NAMALWA (cell line): ENCODE data around the gene LSM10.

Source experiments
- DNase-seq: peaks from one replicate; pipeline ENCODE4 v3.0.0-alpha.2; 2015; ENCODE audit warnings: low spot score

The LSM10 gene

GRCh38 chr1:36408479-36408878 lies 10.8 kb upstream of the LSM10 start:
- no peak for DNase-seq

DNA sequence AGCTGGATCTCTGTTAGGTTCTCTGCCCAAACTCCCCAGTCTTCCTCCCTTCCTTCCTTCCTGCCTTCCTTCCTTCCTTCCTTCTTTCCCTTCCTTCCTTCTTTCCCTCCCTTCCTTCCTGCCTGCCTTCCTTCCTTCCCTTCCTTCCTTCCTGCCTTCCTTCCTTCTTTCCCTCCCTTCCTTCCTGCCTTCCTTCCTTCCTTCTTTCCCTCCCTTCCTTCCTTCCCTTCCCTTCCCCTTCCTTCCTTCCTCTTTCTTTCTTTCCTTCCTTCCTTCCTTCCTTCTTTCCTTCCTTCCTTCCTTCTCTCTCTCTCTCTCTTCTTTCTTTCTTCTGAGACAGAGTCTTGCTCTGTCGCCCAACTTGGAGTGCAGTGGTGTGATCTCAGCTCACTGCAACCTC lies 8.7 kb upstream of the LSM10 start:
- no peak for DNase-seq

DNA sequence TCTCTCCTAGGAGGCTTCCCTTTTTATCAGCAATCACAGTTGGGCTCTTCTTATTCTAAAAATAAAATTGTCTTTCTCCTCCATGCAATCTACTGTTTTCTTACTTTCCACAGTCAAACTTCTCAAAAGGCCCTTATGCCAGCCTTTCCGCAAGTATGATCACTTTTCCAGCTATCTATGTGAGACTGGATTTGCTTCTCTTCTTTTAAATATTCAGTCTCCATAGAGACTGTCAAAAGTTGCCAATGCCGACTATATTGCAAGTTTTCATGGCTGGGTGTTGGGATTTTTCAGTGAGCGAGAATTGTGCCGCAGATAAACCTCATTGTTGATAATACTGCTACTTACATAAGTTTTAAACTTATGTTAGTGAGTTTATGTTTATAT lies 4.8 kb upstream of the LSM10 start:
- no peak for DNase-seq

DNA sequence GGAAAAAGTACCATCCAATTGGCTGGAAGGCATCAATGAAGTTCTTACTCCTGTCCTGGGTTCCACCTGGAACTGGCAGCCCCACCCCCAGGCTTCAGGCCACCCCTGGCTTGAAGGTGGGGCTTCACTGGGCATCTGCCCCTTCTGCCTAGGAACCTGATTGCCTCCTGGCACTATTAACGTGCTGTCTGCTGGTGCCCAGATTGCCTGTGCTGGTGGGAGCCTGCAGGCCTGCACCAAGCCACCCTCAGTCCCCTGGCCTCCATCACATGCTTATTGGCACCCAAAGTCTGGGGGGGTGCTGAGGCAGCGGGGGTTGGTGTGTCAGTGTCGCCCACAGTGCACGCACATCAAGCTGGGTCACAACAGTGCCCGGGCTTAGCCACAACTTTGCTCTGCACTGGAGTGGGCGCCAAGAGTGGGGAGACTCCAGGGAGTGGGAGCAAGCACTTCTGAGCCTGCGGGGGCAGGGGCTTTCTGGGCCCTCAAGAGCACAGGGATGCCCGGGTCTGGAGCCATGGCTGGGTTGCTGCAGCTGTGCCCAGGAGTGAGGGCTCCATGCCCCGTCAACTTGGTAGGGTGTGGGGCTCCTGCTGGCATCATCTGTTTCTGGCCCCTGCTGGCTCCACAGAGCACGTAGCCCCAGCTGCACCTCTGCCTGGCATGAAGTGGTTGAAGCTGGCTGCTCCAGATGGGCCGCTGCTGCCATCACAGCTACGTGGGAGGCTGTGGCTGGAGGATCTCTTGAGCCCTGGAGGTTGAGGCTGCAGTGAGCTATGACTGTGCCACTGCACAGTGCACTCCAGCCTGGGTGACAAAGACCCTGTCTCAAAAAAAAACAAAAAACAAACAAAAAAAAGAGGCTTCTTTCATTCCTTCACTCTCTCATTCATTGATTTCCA lies 4.1 kb upstream of the LSM10 start:
- DNase-seq = no peak

DNA sequence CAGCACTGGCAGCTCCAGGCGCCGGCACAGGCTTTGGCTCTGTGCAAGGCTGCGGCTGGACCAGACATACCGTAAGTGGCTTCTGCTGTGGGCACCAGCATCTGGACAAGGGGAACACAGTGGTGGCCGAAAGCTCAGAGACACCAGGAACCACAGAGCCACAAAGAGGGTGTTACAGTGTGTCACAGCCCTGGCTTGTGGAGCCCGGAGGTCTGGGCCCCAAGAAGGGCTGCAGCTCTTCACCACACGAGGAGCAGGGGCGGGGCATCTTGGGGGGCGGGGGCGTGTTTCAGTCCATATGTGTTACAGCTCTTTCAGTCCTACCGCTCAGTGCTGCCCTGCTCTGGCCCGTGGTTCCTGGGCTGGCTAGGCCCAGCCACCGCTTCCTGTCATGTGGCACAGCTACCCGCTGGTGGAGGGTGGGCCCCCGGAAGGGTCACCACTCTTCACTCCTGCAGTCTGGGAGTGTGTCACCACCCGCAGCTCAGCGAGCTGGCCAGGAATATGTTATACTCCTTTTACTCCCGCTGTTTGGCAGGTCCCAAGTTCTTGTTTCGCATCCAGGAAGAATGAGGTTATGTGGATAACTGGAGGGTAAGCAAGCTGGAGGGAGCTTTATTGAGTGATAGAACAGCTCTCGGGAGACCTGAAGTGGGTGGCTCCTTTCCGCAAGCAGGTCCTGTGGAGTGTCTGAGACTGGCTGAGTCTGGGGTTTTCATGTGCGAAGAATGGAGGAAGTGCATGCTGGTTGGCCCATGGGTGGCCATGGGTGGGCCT lies 3.3 kb upstream of the LSM10 start:
- no peak for DNase-seq

DNA sequence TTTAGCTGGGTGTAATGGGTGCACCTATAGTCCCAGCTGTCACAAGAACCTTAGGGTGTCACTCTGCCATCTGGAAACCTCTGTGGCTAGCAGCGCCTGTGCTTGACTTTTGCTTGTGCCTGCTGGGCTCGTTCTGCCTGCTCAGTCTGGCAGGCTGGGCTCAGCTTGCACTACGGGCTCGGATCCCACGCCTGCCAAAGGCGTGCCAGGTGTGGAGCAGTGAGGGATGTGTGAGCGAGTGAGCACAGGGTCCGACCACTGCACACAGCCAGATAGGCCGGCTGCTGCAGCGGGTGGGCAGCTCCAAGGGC lies 2.8 kb upstream of the LSM10 start:
- DNase-seq = no peak

GRCh38 chr1:36398370-36398977 lies 766 bp upstream of the LSM10 start:
- DNase-seq = no peak

DNA sequence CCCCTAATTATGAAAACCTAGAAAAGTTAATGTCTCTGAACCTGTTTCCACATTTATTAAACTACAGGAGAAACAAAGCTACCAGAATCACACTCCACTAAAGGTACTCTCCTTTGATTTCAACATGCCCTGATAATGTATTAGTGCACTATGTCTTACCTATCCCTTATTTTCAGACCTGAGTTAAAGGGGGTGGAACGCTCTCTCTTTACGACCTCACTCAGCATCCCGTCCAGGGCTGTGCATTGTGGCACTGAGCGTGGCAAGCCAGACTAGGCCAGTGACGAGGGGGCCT lies 678 bp downstream of the LSM10 start:
- no peak for DNase-seq

- no peak for DNase-seq
These were observed 1.3 kb downstream of the LSM10 start for GRCh38 chr1:36396359-36396758.

GRCh38 chr1:36393686-36394085 lies 4.0 kb downstream of the LSM10 start:
- no peak for DNase-seq

DNA sequence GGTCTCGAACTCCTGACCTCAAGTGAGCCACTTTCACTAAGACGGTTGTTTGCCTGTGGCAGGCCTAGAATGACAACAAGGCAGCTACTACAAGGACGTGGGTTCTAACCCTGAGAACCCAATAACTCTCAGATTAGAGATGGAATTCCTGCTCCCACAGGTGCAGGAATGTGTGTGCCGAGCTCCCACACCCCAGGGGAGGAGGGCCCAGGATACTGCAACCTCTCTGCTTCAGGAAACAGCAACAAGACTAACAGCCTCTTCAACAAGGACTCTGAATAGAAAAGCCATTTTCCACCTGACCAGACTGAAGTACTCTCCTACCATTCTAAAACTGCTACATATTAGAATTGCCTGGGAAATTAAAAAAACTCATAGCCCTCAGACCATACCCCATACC lies 4.9 kb downstream of the LSM10 start:
- no peak for DNase-seq

DNA sequence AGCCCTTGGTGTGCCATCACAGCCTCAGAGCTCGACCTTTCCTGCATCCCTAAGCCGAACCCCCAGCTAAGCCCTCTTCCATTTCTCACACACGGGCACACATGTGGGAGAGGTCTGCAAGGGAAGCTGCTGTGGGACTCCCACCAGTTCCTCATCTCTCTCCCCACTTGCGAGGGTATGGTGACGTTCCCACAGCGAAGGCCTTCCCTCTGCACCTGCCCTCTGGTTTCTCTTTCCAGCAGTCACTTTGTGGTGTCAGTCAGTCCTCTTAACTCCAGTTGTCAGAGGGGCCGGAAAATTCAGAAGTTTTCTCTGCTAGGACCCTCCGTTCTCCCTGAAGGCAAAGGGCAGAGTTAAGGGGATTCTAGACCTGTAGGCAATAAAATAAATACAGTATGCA lies 6.4 kb downstream of the LSM10 start:
- peak; percentile 66 for DNase-seq

DNA sequence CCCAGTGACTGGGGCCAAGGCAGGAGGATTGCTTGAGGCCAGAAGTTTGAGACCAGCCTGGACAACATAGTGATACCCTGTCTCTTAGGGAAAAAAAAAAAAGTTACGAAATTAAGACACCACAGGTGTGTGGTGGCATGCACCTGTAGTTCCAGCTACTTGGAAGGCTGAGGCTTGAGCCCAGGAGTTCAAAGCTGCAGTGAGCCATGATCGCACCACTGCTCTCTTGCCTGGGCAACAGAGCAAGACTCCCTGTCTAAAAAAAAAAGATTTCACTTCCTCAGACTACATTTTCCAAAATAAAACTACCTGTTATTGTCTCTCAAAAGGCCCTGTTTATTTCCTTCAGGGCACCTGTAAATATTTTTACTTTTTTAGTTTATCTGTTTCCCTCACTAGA lies 7.3 kb downstream of the LSM10 start:
- peak; percentile 78 for DNase-seq

DNA sequence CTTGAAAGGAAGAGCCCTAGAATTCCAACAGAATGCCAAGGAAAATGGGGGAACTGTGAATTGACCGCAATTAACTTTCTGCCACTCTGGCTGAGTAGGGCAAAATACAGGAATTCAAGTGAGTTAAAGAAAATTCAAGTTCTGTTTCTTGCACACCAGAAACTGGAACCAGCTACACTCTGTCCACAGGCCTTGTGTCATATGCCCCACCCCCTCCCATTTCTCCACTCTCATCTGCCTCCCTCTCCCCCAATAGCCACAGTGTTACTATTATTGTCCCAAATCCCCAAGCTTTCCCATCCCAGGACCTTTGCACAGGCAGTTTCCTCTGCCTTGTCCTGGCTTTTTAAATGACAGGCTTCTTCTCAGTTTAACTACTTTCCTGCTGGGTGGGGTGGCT lies 7.7 kb downstream of the LSM10 start:
- peak; percentile 38 for DNase-seq

- no peak for DNase-seq
These were observed 8.4 kb downstream of the LSM10 start for GRCh38 chr1:36389261-36389660.

DNA sequence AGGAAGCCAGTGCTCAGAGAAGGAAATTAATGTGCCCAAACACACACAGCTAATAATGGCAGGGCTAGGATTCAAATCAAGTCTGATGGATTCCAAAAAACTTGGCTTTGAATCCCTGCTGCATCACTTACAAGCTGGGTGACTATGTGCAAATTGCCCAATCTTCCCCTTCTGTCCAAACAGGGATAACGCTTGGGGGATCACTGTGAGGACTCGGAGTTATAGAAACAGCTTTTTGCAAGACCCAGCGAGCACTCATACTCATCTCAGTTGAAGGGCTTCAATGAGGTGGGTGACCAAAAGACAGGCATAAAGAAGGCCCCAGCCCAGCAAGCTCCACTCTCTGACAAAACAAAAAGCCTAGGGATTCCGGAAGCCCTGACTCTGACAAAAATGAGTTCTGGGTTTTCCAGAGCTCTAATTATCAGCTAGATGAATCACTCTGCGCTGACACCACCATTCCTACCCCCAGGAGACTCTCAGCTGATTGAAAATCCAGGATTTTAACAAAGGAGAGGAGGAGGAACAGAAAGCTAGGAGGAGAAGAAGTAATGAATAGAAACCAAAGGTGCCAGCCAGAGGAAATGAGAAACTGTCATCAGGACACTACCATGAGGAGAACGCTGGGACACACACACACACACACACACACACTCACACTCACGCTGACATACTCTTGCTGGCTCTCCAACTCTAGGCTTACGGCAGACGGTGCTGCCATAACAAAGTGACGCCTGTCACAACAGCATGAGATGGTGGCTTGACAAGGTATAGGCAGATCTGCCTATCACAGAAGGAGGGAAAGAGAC lies 10.4 kb downstream of the LSM10 start:
- DNase-seq = no peak

GRCh38 chr1:36386265-36387140 lies 11.2 kb downstream of the LSM10 start:
- DNase-seq = peak; percentile 99

DNA sequence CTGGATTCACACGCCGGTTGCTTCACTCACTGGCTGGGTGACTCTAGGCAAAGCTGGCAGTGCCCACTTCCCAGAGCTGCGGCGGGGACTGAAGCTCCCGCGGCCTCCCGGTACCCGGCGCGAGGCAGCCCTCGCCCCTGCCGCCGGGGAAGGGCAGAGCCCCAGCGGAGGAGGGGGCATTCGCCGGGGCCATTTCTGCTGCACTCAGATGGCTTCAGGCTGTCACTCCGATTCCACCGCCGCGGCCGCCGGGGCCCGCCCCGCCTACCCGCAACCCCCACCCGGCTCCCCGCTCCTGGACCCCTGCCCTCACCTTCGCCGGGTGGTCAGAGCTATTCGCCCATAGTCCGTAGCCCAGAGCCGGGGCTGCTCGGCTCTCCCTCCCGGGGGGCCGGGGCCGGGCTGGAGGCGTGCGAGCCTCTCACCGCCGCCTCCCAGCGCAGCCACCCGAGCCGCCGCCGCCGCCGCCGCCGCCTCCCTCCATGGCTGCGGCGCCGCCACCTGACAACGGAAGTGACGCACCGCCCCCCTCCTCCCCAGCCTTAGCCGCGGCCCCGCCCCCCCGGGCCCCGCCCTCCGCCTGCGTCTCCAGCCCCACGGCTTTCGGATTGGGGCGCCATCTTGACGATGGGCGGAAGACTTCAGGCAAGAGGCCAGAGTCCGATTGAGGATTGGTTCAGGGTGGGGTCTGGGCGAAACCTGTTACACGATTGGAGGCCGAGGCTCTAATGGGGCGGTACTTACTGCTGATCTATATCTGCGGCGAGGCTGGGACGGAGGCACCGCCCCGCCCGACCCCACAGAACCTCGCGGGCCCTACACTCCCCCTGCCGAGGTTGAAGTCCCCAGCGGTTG lies 12.1 kb downstream of the LSM10 start, which contains the start of gene STK40:
STK40 (minus strand) TSS at position 515 of the 855 bp plus-strand sequence. CDS start 24,592 bp downstream, outside the sequence.
- DNase-seq = peak; percentile 99

- DNase-seq = peak; percentile 52
These were observed 12.9 kb downstream of the LSM10 start for GRCh38 chr1:36384542-36385409.
